ENCODE measurements around the gene MTHFR. TPM values are rescaled to one million over a fixed set of nuclear protein-coding genes. Genes with fewer than 3 reads are reported as not detected.

Gene MTHFR
- total RNA-seq, 1 donor from 2014 or later = 13.0 TPM

DNA sequence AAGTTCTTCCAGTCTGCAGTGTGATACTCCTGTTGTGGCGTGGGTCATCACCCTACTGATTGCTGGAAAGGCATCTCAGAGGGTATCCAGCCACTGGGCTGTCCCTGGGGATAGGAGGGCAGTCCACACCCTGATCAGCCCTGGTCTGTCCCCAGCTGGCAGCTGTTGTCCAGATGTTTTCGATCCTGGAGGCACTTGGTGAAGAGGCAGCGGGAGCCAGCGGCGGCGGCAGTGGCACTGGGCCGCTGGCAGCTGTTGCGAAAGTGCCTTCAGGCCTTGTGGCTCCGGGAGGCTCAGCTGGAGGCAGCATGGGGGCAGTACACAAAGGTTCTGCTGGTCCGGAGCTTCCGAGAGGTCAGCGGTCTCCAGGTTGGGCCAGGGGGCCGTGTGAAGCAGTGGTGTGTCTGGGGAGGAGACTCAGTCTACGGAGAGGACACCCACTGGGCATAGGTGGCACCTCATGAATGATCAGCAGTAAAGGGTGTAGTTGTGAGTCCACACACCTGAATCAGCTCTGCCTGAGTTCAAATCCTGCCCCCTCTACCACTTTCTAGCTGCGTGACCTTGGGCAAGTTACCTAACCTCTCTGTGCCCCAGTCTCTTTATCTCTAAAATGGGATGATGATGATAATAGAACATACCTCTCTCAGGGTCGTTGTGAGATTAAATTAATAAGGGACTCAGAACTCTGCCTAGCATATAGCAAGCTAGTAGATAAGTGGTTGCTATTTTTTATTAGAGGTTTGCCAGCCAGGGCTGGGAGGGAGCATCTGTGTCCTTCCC, 37.7 kb downstream of the MTHFR start:
- Mint-ChIP-seq H3K9me3 (ENCODE audit: unreplicated experiment) (no peaks in the 10 kb centered on the region), H3K27ac (ENCODE audit: unreplicated experiment) (no peak overlapping the region), H3K4me1 (ENCODE audit: low read depth, unreplicated experiment) (no peaks in the 10 kb centered on the region), H3K27me3 (ENCODE audit: low read depth, unreplicated experiment) (peaks cover 24% of the 10 kb centered on the region), H3K36me3 (ENCODE audit: low read depth, unreplicated experiment) (no peaks in the 10 kb centered on the region), H3K4me3 (ENCODE audit: unreplicated experiment) (no peak overlapping the region)
- no peak overlapping the region for H3K4me2 ChIP-seq (ENCODE audit: low read length)
- no peak overlapping the region for H3K27ac ChIP-seq (ENCODE audit: low read depth, low read length)
- no peaks in the 10 kb centered on the region for H3K4me1 ChIP-seq (ENCODE audit: insufficient read depth, low read length)
- H3K79me2 ChIP-seq (ENCODE audit: insufficient read depth, low read length) = no peaks in the 10 kb centered on the region
- no peaks in the 10 kb centered on the region for H3K36me3 ChIP-seq (ENCODE audit: insufficient read depth, low read length)
- FAIRE-seq = no peak
- no peak for DNase-seq (ENCODE audit: low read depth)
- H3K9ac ChIP-seq (ENCODE audit: low read length) = no peak overlapping the region
- no peaks in the 10 kb centered on the region for H4K20me1 ChIP-seq (ENCODE audit: insufficient read depth, low read length)
- H3K9me3 ChIP-seq (ENCODE audit: insufficient read depth, low read depth, low read length) = no peaks in the 10 kb centered on the region
- H2AFZ ChIP-seq (ENCODE audit: low read depth, low read length) = no peak overlapping the region
- peaks cover 8% of the 10 kb centered on the region for H3K27me3 ChIP-seq (ENCODE audit: insufficient read depth, low read length)
- TF ChIP-seq EZH2 (IDR thresholded peaks at IDR 0.05; ENCODE audit: insufficient read depth, low read length) = no peak
- TF ChIP-seq, protein P1, sequence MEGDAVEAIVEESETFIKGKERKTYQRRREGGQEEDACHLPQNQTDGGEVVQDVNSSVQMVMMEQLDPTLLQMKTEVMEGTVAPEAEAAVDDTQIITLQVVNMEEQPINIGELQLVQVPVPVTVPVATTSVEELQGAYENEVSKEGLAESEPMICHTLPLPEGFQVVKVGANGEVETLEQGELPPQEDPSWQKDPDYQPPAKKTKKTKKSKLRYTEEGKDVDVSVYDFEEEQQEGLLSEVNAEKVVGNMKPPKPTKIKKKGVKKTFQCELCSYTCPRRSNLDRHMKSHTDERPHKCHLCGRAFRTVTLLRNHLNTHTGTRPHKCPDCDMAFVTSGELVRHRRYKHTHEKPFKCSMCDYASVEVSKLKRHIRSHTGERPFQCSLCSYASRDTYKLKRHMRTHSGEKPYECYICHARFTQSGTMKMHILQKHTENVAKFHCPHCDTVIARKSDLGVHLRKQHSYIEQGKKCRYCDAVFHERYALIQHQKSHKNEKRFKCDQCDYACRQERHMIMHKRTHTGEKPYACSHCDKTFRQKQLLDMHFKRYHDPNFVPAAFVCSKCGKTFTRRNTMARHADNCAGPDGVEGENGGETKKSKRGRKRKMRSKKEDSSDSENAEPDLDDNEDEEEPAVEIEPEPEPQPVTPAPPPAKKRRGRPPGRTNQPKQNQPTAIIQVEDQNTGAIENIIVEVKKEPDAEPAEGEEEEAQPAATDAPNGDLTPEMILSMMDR (IDR thresholded peaks at IDR 0.05; ENCODE audit: insufficient read depth, low read depth, low read length) = no peak
- no peak overlapping the region for H3K4me3 ChIP-seq (ENCODE audit: insufficient read depth, low read depth, low read length)

DNA sequence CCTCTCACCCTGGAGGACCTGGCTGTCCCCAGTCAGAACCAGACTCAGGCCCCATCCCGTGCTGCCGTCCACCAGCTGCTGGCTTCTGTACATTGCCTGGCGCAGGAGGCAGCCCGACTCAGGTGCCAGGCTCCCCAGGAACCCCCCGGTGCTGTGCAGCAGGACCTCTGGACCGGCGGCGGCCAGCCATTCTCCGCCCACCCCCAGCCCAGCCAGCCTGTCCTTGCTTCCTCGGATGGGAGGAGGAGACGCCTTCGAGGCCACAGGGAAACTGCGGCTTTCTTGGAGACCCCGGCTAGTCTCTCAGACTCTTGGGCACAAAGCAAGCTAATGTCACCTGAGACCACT, 39.4 kb downstream of the MTHFR start:
- Histone ChIP-seq H3K27ac (ENCODE audit: low read depth, low read length) (no peak overlapping the region), H3K9ac (ENCODE audit: low read length) (no peak overlapping the region), H3K79me2 (ENCODE audit: insufficient read depth, low read length) (no peaks in the 10 kb centered on the region), H3K27me3 (ENCODE audit: insufficient read depth, low read length) (peaks cover 18% of the 10 kb centered on the region), H3K4me2 (ENCODE audit: low read length) (no peak overlapping the region), H4K20me1 (ENCODE audit: insufficient read depth, low read length) (no peaks in the 10 kb centered on the region), H2AFZ (ENCODE audit: low read depth, low read length) (no peak overlapping the region), H3K4me1 (ENCODE audit: insufficient read depth, low read length) (no peaks in the 10 kb centered on the region), H3K36me3 (ENCODE audit: insufficient read depth, low read length) (no peaks in the 10 kb centered on the region), H3K4me3 (ENCODE audit: insufficient read depth, low read depth, low read length) (no peak overlapping the region), H3K9me3 (ENCODE audit: insufficient read depth, low read depth, low read length) (no peaks in the 10 kb centered on the region)
- H3K4me1 Mint-ChIP-seq (ENCODE audit: low read depth, unreplicated experiment) = no peaks in the 10 kb centered on the region
- peaks cover 2% of the 10 kb centered on the region for H3K36me3 Mint-ChIP-seq (ENCODE audit: low read depth, unreplicated experiment)
- no peaks in the 10 kb centered on the region for H3K9me3 Mint-ChIP-seq (ENCODE audit: unreplicated experiment)
- no peak overlapping the region for H3K27ac Mint-ChIP-seq (ENCODE audit: unreplicated experiment)
- no peak overlapping the region for H3K4me3 Mint-ChIP-seq (ENCODE audit: unreplicated experiment)
- no peak for FAIRE-seq
- peaks cover 35% of the 10 kb centered on the region for H3K27me3 Mint-ChIP-seq (ENCODE audit: low read depth, unreplicated experiment)
- DNase-seq (ENCODE audit: low read depth) = no peak
- TF ChIP-seq EZH2 (IDR thresholded peaks at IDR 0.05; ENCODE audit: insufficient read depth, low read length) = no peak
- TF ChIP-seq, protein P1 (IDR thresholded peaks at IDR 0.05; ENCODE audit: insufficient read depth, low read depth, low read length) = no peak

All from astrocyte (in vitro differentiated cells and primary cell).